Caco-2 (cell line): ENCODE data around the gene RAP1GAP2. TPM values are rescaled to one million over a fixed set of nuclear protein-coding genes. Genes with fewer than 3 reads are reported as not detected.

Experiments used
- BruUV-seq: library from RNA; stranded (reverse); fragments of 400-500 nt; replicated peaks from 2 replicates; lab custom pipeline; 2021; lab: Mats Ljungman, UMichigan
- CTCF ChIA-PET: fragments of 300-600 bp; sonication (Branson Sonifier 250); formaldehyde crosslinking; loops from one replicate; lab custom pipeline; 2022; ENCODE audit warnings: antibody characterized with exemption; lab: Charles Lee
- POLR2A ChIA-PET: fragments of 300-600 bp; sonication (Branson Sonifier 250); formaldehyde crosslinking; loops from one replicate; lab custom pipeline; 2022; ENCODE audit warnings: antibody characterized with exemption; lab: Charles Lee
- DNase-seq, 2 experiments: peaks; one replicate each; pipeline versions ENCODE4 v3.0.0 to v3.0.0-alpha.2; 2020 to 2022
- H3K27me3 ChIP-seq: replicated peaks from 2 replicates; pipeline ENCODE4 v1.6.0; 2011; ENCODE audit warnings: low read length; ENCODE audit not compliant: control insufficient read depth, insufficient read depth
- H3K36me3 ChIP-seq: 2 replicates; pipeline ENCODE4 v1.5.1; 2011; ENCODE audit warnings: low read length; ENCODE audit not compliant: control insufficient read depth, insufficient read depth
- H3K4me1 ChIP-seq: fragments of 250-450 bp; sonication (Bioruptor Pico); 2 replicates; pipeline ENCODE4 v1.5.1; 2020; ENCODE audit warnings: mild to moderate bottlenecking
- H3K4me3 ChIP-seq: 2 replicates; pipeline ENCODE4 v1.5.1; 2011; ENCODE audit warnings: low read depth, mild to moderate bottlenecking, control low read depth, low read length
- H3K9me3 ChIP-seq: fragments of 250-450 bp; sonication (Bioruptor Pico); 2 replicates; pipeline ENCODE4 v1.5.1; 2020; ENCODE audit warnings: mild to moderate bottlenecking, moderate library complexity
- H3K27ac Mint-ChIP-seq: one replicate; pipeline ENCODE4 v1.8.0; 2022; ENCODE audit warnings: mixed read lengths; ENCODE audit not compliant: unreplicated experiment
- H3K27me3 Mint-ChIP-seq: one replicate; pipeline ENCODE4 v1.8.0; 2022; ENCODE audit warnings: mixed read lengths; ENCODE audit not compliant: insufficient read depth, unreplicated experiment
- H3K36me3 Mint-ChIP-seq: one replicate; pipeline ENCODE4 v1.8.0; 2022; ENCODE audit warnings: mild to moderate bottlenecking, mixed read lengths; ENCODE audit not compliant: insufficient read depth, unreplicated experiment
- H3K4me1 Mint-ChIP-seq: one replicate; pipeline ENCODE4 v1.8.0; 2022; ENCODE audit warnings: low read depth, mixed read lengths; ENCODE audit not compliant: unreplicated experiment
- H3K4me3 Mint-ChIP-seq: one replicate; pipeline ENCODE4 v1.8.0; 2022; ENCODE audit warnings: mild to moderate bottlenecking, moderate library complexity, mixed read lengths; ENCODE audit not compliant: unreplicated experiment
- H3K9me3 Mint-ChIP-seq: one replicate; pipeline ENCODE4 v1.8.0; 2022; ENCODE audit warnings: mixed read lengths; ENCODE audit not compliant: unreplicated experiment
- CTCF ChIP-seq, 2 experiments: fragments of 200-600 bp in 1 of 2; IDR thresholded peaks; 1 replicate in 1 of 2; 2 replicates in 1 of 2; pipeline versions ENCODE4 v1.5.1 to v1.8.0; 2011 to 2022; ENCODE audit warnings: antibody characterized with exemption in 1 of 2, control low read depth in 1 of 2, inconsistent platforms in 1 of 2, low read depth in 1 of 2, low read length in 1 of 2, mild to moderate bottlenecking in 1 of 2, moderate library complexity in 1 of 2; ENCODE audit not compliant: insufficient read depth in 1 of 2, severe bottlenecking in 1 of 2, unreplicated experiment in 1 of 2
- intact Hi-C: fragments of 100-400 bp; cut with micrococcal nuclease; formaldehyde crosslinking; loops from one replicate; pipeline ENCODE4 v1.10.0; 2022; ENCODE audit not compliant: unreplicated experiment
- total RNA-seq: library from RNA; stranded (reverse); gene quantifications from 2 replicates; pipeline ENCODE4 v1.2.3, GENCODE V29; 2022

The RAP1GAP2 gene
- total RNA-seq, 1 experiment from 2014 or later = 45.3 TPM

- H3K27me3 ChIP-seq = no peaks in the 10 kb centered on the region
- Mint-ChIP-seq H3K27me3 (no peaks in the 10 kb centered on the region), H3K36me3 (peaks cover 9% of the 10 kb centered on the region), H3K4me1 (no peaks in the 10 kb centered on the region), H3K4me3 (no peak overlapping the region), H3K27ac (no peak overlapping the region), H3K9me3 (peaks cover 10% of the 10 kb centered on the region)
- intact Hi-C loops = no loop called here
- H3K36me3 ChIP-seq = peaks cover 3% of the 10 kb centered on the region; the same call in 1 of the 2 replicates
- no TSS peak for BruUV-seq
- no peaks in the 10 kb centered on the region for H3K9me3 ChIP-seq
- TF ChIP-seq CTCF (IDR thresholded peaks at IDR 0.05; ENCODE audit: insufficient read depth in 1 of 2, low read depth in 1 of 2, low read length in 1 of 2, severe bottlenecking in 1 of 2, unreplicated experiment in 1 of 2) = no peak
- no peak overlapping the region for H3K4me3 ChIP-seq
- POLR2A ChIA-PET = no interaction called here
- DNase-seq = no peak
- no peaks in the 10 kb centered on the region; the same call in 1 of the 2 replicates for H3K4me1 ChIP-seq
- CTCF ChIA-PET = interaction anchor here (0.6 kb wide), 1 partner anchor 139 kb away, joined by 4 read pairs; no protein-coding TSS in a partner anchor
These were observed 181.9 kb downstream of the RAP1GAP2 start for GRCh38 chr17:2978116-2978515.

GRCh38 chr17:2978991-2979390 is 182.8 kb downstream of the RAP1GAP2 start:
- Histone ChIP-seq H3K9me3 (no peaks in the 10 kb centered on the region), H3K27me3 (no peaks in the 10 kb centered on the region), H3K36me3 (peaks cover 3% of the 10 kb centered on the region; the same call in 1 of the 2 replicates), H3K4me3 (no peak overlapping the region), H3K4me1 (no peaks in the 10 kb centered on the region; the same call in 1 of the 2 replicates)
- no peak for DNase-seq
- Mint-ChIP-seq H3K36me3 (peaks cover 11% of the 10 kb centered on the region), H3K4me1 (no peaks in the 10 kb centered on the region), H3K27ac (no peak overlapping the region), H3K27me3 (no peaks in the 10 kb centered on the region), H3K4me3 (no peak overlapping the region), H3K9me3 (peaks cover 10% of the 10 kb centered on the region)
- ChIA-PET CTCF (no interaction called here), POLR2A (no interaction called here)
- intact Hi-C loops = no loop called here
- TF ChIP-seq CTCF (IDR thresholded peaks at IDR 0.05; ENCODE audit: insufficient read depth in 1 of 2, low read depth in 1 of 2, low read length in 1 of 2, severe bottlenecking in 1 of 2, unreplicated experiment in 1 of 2) = no peak
- no TSS peak for BruUV-seq

GRCh38 chr17:2980211-2980903 is 184.1 kb downstream of the RAP1GAP2 start:
- CTCF ChIA-PET = no interaction called here
- H3K27me3 Mint-ChIP-seq = no peaks in the 10 kb centered on the region

More at GRCh38 chr17:2980211-2980903, 184.1 kb downstream of the RAP1GAP2 start:
- intact Hi-C loops = no loop called here
- Histone ChIP-seq H3K9me3 (no peaks in the 10 kb centered on the region), H3K4me1 (no peaks in the 10 kb centered on the region; the same call in 1 of the 2 replicates), H3K27me3 (no peaks in the 10 kb centered on the region), H3K36me3 (peaks cover 3% of the 10 kb centered on the region; the same call in 1 of the 2 replicates), H3K4me3 (no peak overlapping the region)
- Mint-ChIP-seq H3K4me1 (no peaks in the 10 kb centered on the region), H3K4me3 (no peak overlapping the region), H3K9me3 (no peaks in the 10 kb centered on the region), H3K27ac (no peak overlapping the region), H3K36me3 (peaks cover 17% of the 10 kb centered on the region)
- DNase-seq = no peak
- no TSS peak for BruUV-seq
- TF ChIP-seq CTCF (IDR thresholded peaks at IDR 0.05; ENCODE audit: insufficient read depth in 1 of 2, low read depth in 1 of 2, low read length in 1 of 2, severe bottlenecking in 1 of 2, unreplicated experiment in 1 of 2) = no peak
- POLR2A ChIA-PET = no interaction called here
